ENCODE measurements around the gene HLA-DQA2. TPM values are rescaled to one million over a fixed set of nuclear protein-coding genes. Genes with fewer than 3 reads are reported as not detected.

HLA-DQA2 gene
- total RNA-seq, 4 donors from 2014 or later: 0.63 to 1.8 (median 0.98) TPM; not detected in 1

GRCh38 chr6:32761548-32761947 lies 20.4 kb downstream of the HLA-DQA2 start:
- Histone ChIP-seq H3K36me3 (no peaks in the 10 kb centered on the region), H3K27me3 (peaks cover 0 to 39% of the 10 kb centered on the region in 2 donors), H3K9me3 (peaks cover 0 to 3% (median 0%) of the 10 kb centered on the region in 4 donors), H3K4me1 (no peaks in the 10 kb centered on the region), H3K27ac (no peak overlapping the region), H3K4me3 (no peak overlapping the region)
- no peak for DNase-seq (ENCODE audit: low spot score in 2 of 2)
- no peak for TF ChIP-seq EP300 (IDR thresholded peaks at IDR 0.05)
- TF ChIP-seq POLR2A (IDR thresholded peaks at IDR 0.05): no peak
- TF ChIP-seq CTCF (IDR thresholded peaks at IDR 0.05): no peak
- 53 to 76% methylated on average over 37 to 38 of the region's 40 CpGs for WGBS, 2 donors

- DNase-seq (ENCODE audit: low spot score in 2 of 2): no peak
- H3K4me1 ChIP-seq: no peaks in the 10 kb centered on the region
- H3K9me3 ChIP-seq: peaks cover 0 to 3% (median 0%) of the 10 kb centered on the region in 4 donors
- H3K36me3 ChIP-seq: no peaks in the 10 kb centered on the region
- H3K27me3 ChIP-seq: peaks cover 0 to 52% of the 10 kb centered on the region in 2 donors
- TF ChIP-seq CTCF (IDR thresholded peaks at IDR 0.05): no peak
- TF ChIP-seq POLR2A (IDR thresholded peaks at IDR 0.05): no peak
- TF ChIP-seq EP300 (IDR thresholded peaks at IDR 0.05): no peak
- no peak within 1 kb of the TSS for H3K4me3 ChIP-seq
- H3K27ac ChIP-seq: no peak within 1 kb of the TSS
- WGBS, 2 donors: 43 to 46% methylated on average over 4 of the region's 4 CpGs
Observed at GRCh38 chr6:32763421-32763820, 22.2 kb downstream of the HLA-DQA2 start, which contains the start of gene HLA-DQB2. HLA-DQB2 (minus strand) TSS chr6:32763532; CDS start chr6:32763470, 62 bp downstream.

- Histone ChIP-seq H3K36me3 (no peaks in the 10 kb centered on the region), H3K27me3 (peaks cover 0 to 58% of the 10 kb centered on the region in 2 donors), H3K4me3 (no peak overlapping the region), H3K27ac (no peak overlapping the region), H3K9me3 (peaks cover 0 to 3% (median 0%) of the 10 kb centered on the region in 4 donors), H3K4me1 (no peaks in the 10 kb centered on the region)
- no peak for DNase-seq (ENCODE audit: low spot score in 2 of 2)
- 33 to 53% methylated on average over 1 of the region's 1 CpG for WGBS, 2 donors
- TF ChIP-seq EP300 (IDR thresholded peaks at IDR 0.05) (no peak), CTCF (IDR thresholded peaks at IDR 0.05) (no peak), POLR2A (IDR thresholded peaks at IDR 0.05) (no peak)
Observed at GRCh38 chr6:32764048-32764447, 22.9 kb downstream of the HLA-DQA2 start.

GRCh38 chr6:32772656-32773055 lies 31.5 kb downstream of the HLA-DQA2 start:
- no peaks in the 10 kb centered on the region for H3K4me1 ChIP-seq
- peaks cover 0 to 12% of the 10 kb centered on the region in 2 donors for H3K27me3 ChIP-seq
- no peak for DNase-seq (ENCODE audit: low spot score in 2 of 2)
- no peaks in the 10 kb centered on the region for H3K36me3 ChIP-seq
- 28 to 43% methylated on average over 1 of the region's 1 CpG for WGBS, 2 donors
- TF ChIP-seq POLR2A (IDR thresholded peaks at IDR 0.05) (no peak), EP300 (IDR thresholded peaks at IDR 0.05) (no peak), CTCF (IDR thresholded peaks at IDR 0.05) (no peak)
- H3K9me3 ChIP-seq: no peaks in the 10 kb centered on the region
- no peak overlapping the region for H3K27ac ChIP-seq
- no peak overlapping the region for H3K4me3 ChIP-seq

DNA sequence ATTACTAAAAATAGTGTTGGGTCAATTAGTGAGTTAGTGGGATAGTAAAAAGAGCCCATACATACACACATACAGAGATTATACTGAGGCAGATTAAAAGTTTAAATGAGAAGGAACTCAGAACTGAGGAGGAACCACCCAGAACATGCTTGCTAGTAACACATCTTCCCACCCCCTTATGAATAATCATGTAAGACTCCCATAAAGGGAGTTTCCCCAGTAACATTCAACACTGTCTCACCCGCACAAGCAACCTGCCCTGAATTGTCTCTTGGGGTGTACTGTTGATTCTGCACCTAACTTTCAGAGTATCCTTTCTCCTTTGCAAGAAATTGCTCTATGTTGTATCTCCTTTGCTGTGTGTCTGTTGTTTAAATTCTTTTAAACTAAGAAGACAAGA lies 33.2 kb downstream of the HLA-DQA2 start:
- Histone ChIP-seq H3K4me3 (no peak overlapping the region), H3K27me3 (no peaks in the 10 kb centered on the region), H3K4me1 (no peaks in the 10 kb centered on the region), H3K9me3 (no peaks in the 10 kb centered on the region), H3K27ac (no peak overlapping the region), H3K36me3 (no peaks in the 10 kb centered on the region)
- no peak for TF ChIP-seq EP300 (IDR thresholded peaks at IDR 0.05)
- no peak for TF ChIP-seq POLR2A (IDR thresholded peaks at IDR 0.05)
- no peak for TF ChIP-seq CTCF (IDR thresholded peaks at IDR 0.05)
- WGBS, 2 donors: 33 to 50% methylated on average over 1 of the region's 1 CpG
- DNase-seq (ENCODE audit: low spot score in 2 of 2): no peak

Data from tibial nerve (tissue), 4 donors.